KOPT-K1 (cell line): ENCODE data around the gene CADM4.
"Not testable (repeated sequence)": the region's sequence is repeated elsewhere in the genome, so short reads cannot be mapped to it uniquely, and the experiment has no call there.

Experiments used
- H3K27ac ChIP-seq: fragments of 200-600 bp; sonication (generic); 2 replicates; pipeline ENCODE4 v1.5.1; 2016; ENCODE audit warnings: antibody characterized with exemption, mild to moderate bottlenecking, low read depth, low read length; ENCODE audit not compliant: poor library complexity, severe bottlenecking
- H3K36me3 ChIP-seq: fragments of 200-600 bp; sonication (generic); 2 replicates; pipeline ENCODE4 v1.5.1; 2017; ENCODE audit warnings: antibody characterized with exemption, mild to moderate bottlenecking, low read length, moderate library complexity; ENCODE audit not compliant: insufficient read depth
- H3K9me3 ChIP-seq: fragments of 200-600 bp; sonication (generic); 2 replicates; pipeline ENCODE4 v1.5.1; 2017; ENCODE audit warnings: antibody characterized with exemption, low read length, mild to moderate bottlenecking; ENCODE audit not compliant: insufficient read depth, poor library complexity, severe bottlenecking

The CADM4 gene

DNA sequence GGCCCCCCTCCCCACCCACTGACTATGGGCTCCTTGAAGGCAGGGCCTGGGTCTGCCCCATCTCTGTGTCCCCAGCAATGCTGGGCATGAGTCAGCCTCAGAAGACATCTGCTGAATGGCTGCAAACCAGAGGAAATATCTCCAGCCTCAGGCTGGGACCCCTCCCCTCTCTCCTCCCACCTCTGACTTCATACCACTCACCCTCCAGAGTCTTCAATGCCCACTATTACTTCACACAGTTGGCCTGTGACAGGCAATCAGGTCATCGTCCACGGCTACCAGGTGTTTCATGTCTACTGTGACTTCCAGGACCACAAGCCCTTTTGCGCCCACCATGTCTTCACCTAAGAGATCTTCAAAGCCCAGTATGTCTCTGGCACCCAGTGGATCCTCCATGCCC lies 27.9 kb downstream of the CADM4 start, which contains the start of gene SRRM5:
Gene SRRM5 (plus strand): TSS at position 301 of the 400 bp plus-strand sequence. CDS start 34 bp downstream, at position 335.
- H3K36me3 ChIP-seq: peaks cover 64% of the 10 kb centered on the region
- H3K9me3 ChIP-seq: no peaks in the 10 kb centered on the region
- H3K27ac ChIP-seq: no peak within 1 kb of the TSS

DNA sequence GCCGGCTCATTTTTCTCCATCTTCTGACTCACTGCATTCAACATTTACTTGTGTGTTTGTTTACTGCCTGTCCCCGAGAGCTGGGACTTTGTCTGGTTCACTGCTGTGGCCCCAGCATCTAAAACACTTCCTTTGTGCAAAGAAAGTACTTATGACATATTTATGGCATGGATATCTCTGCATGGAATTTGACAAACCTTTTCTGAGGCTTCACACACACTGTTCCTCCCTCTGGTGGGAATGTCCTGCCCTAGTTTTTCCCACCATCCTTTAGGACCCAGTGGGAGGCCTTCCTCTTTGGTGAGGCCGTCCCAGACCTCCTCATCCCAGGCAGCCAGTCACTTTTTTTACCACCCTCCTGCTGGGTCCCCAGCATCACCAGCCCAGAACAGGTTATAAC lies 29.2 kb downstream of the CADM4 start:
- Histone ChIP-seq H3K27ac (no peak overlapping the region), H3K9me3 (no peaks in the 10 kb centered on the region), H3K36me3 (peaks cover 76% of the 10 kb centered on the region)

DNA sequence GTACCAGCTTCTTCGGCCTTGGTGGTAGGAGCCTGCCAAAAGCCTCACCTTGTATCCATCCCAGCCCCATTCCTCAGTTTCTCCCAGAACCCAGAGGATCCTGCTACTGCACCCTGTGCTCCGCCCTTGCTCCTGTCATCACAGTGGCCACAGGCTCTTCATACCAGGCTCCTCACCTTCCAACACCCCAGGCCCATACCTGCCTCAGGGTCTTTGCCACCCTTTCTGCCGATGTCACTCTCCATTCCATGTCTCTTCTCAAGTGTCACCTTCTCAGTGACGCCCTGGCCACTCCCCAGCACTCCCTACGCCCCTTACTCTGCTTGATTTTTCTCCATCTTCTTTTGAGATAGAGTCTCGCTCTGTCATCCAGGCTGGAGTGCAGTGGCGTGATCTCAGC lies 29.8 kb downstream of the CADM4 start:
- no peak overlapping the region for H3K27ac ChIP-seq
- no peaks in the 10 kb centered on the region for H3K9me3 ChIP-seq
- H3K36me3 ChIP-seq: peaks cover 76% of the 10 kb centered on the region

DNA sequence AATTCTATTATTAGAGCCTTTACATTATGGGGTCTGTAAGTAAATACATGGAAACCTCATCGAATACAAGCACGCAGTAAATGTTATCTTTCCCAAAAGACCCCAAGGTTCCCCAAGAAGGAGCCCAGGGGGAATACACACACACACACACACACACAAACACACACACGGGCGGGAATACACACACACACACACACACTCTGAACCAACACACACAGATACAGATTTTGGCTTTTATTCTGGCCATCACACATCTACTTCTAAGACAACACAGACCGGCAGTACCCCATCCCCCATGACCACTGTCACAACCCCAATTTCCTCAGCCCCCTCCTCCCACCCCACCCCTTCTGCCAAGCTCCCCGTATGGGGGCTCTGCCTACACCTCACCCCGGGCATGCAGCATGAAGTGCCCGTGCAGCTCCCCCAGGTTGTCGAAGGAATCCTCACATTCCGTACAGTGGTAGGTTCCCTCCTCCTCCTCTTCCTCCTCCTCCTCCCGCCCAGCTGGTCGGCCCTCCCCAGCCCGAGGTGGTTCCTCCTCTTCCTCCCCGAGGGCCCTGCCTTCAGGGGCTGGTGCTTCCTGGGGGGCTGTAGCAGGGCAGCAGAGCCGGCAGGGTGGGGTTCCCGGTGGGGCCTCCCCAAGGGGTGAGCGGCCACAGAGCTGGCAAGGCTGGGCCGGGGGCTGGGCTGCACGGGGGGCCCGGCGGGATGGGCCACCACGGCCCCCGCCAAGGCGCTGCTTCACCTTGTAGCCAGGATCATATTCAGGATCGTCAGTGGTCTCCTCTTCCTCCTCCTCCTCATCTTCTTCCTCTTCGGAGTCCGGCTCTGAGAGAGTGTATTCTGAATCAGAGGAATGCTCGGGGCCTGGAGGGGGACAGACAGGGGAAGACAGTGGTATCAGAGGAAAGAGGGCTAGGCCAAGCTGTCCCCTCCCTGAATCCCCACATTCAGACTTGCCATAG lies 32.1 kb downstream of the CADM4 start:
- peaks cover 61% of the 10 kb centered on the region for H3K36me3 ChIP-seq
- no peak overlapping the region for H3K27ac ChIP-seq
- H3K9me3 ChIP-seq: no peaks in the 10 kb centered on the region

DNA sequence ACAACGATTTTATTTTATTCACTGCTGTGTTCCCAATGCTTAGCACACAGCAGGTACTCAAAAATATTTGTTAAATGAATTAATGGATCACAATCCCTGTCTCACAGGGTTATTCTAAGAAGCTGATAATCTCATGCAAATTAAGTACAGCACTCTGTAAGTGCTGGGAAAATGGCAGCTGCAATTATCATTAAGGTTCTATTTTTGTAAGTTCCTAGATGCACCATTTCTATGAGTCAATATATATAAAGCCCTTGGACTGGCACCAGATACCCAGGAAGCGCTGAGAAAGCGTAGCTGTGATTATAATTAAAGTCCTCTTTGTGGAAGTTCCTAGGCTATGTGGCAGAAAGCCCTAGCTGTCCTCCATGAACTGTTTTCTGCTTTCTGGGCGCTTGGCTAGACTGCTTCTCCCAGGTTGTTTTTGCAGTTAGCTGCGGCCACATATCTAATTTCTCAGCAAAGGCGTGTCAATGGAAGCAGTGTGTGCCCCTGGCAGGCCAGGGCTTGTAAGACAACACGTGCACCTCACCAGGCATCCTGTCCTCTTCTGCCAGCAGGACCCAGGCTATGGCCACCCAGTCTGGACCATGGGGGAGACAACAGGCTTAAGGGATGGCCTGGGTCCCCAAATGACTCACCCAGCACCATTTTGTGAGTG lies 33.0 kb downstream of the CADM4 start:
- peaks cover 61% of the 10 kb centered on the region for H3K36me3 ChIP-seq
- H3K9me3 ChIP-seq: no peaks in the 10 kb centered on the region
- no peak overlapping the region for H3K27ac ChIP-seq

DNA sequence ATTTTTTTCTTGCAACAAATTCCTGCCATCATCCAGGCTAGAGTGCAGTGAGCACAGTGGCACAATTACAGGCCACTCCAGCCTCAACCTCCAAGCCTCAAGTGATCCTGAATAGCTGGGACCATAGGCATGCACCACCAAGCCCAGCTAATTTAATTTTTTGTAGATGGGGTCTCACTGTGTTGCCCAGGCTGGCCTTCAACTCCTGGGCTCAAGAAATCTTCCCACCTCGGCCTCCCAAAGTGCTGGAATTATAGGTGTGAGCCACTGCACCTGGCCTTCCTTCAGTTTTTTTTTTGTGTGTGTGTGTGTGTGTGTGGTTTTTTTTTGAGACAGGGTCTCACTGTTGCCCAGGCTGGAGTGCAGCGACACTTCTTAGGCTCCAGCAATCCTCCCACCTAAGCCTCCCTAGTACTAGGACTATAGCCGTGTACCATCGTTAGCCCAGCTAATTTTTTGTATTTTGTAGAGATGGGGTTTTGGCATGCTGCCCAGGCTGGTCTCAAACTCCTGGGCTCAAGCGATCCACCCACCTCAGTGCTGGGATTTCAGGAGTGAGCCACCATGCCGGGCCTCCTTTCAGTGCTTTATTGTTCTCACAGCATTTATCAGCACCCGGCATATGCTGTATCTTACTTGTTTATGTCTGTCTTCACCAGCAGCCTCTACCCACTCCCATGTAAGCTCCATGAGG lies 33.6 kb downstream of the CADM4 start:
- Histone ChIP-seq H3K9me3 (no peaks in the 10 kb centered on the region), H3K27ac (no peak overlapping the region), H3K36me3 (peaks cover 61% of the 10 kb centered on the region)

DNA sequence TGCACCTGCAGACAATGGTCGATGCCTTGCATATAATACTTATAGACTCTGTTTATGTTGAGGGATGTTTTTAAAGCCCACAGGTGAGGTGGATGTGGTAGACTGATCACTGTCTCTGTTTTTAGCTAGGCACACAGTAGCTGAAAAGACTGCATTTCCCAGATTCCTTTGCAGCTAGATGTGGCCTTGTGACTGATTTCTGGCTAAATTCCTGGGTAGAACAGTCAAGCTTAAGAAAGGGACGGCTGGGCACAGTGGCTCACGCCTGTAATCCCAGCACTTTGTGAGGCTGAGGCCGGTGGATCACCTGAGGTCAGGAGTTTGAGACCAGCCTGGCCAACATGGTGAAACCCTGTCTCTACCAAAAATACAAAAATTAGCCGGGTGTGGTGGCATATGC lies 39.3 kb downstream of the CADM4 start:
- H3K27ac ChIP-seq, H3K9me3 ChIP-seq: not testable (repeated sequence)
- H3K36me3 ChIP-seq: peaks cover 53% of the 10 kb centered on the region

DNA sequence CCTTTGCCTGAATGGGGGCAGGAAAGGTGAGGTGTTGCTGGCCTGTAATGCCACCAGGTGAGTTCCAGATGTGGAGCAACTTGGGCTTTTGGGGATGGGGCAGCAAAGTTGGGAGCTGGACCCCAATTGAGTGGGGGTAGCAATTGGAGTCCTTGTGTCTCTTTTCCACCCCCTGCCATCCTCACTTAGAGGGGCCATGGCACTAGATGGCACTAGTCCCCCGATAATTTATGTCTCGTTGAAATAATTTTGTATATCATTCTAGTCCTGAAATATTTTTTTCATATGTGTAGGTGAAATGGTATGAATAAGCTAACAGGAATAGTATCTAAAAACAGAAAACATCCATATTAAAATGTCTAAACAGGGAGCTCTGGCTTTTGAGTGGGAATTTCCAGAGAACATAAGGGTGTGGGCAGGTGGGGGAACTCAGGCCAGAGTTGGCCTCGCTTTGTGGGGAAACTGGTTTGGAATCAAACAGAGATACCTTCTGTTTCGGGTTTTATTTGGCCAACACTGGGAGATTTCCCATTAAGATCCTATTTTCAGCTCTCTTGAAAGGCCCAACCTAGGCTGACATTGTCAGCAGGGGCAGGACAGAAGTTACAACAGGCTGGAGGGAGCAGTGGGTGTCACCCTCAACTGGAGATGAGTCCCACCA lies 39.9 kb downstream of the CADM4 start:
- H3K27ac ChIP-seq: no peak overlapping the region
- no peaks in the 10 kb centered on the region for H3K9me3 ChIP-seq
- peaks cover 53% of the 10 kb centered on the region for H3K36me3 ChIP-seq

DNA sequence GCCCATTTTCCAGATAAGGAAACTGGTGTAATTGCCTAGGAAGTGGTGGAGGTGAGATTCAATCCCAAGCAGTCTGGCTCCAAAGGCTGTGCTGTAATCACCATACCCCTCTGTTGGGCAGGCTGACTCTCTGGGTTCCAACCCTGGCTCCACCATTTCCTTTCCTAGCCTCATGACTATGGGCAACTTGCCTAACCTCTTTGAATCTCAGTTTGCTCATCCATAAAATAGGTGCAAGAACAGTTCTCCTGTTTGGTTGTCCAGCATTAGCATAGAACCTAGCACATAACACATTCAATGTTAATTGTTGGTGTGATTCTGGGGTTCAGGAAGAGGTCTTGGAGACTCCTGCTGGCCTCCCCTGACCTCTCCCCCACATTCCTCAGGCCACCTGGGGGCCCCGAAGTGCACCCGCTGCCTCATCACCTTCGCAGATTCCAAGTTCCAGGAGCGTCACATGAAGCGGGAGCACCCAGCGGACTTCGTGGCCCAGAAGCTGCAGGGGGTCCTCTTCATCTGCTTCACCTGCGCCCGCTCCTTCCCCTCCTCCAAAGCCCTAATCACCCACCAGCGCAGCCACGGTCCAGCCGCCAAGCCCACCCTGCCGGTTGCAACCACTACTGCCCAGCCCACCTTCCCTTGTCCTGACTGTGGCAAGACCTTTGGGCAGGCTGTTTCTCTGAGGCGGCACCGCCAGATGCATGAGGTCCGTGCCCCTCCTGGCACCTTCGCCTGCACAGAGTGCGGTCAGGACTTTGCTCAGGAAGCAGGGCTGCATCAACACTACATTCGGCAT lies 41.0 kb downstream of the CADM4 start:
- H3K36me3 ChIP-seq: peaks cover 59% of the 10 kb centered on the region
- H3K9me3 ChIP-seq: no peaks in the 10 kb centered on the region
- H3K27ac ChIP-seq: no peak overlapping the region

DNA sequence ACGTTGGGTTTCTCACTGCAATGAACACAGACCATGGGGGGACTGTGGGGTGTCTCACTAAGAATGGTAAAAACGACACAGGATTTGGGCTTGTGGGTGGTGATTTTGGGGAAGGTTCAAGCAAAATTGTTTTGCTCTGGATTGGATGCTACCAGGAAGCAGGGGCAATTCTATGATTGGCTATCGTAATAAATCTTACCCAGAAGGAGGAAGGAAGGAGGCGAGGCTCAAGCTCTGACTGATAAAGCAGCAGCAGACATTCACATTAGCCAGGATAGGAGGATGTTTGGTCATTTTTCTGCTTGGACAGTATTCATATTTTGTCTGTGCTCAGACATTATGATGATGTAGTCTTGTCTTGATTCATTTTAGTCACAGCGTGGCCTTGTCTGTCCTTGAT lies 41.8 kb downstream of the CADM4 start:
- Histone ChIP-seq H3K36me3 (peaks cover 64% of the 10 kb centered on the region), H3K9me3 (no peaks in the 10 kb centered on the region), H3K27ac (peak overlapping the region; percentile 86)

DNA sequence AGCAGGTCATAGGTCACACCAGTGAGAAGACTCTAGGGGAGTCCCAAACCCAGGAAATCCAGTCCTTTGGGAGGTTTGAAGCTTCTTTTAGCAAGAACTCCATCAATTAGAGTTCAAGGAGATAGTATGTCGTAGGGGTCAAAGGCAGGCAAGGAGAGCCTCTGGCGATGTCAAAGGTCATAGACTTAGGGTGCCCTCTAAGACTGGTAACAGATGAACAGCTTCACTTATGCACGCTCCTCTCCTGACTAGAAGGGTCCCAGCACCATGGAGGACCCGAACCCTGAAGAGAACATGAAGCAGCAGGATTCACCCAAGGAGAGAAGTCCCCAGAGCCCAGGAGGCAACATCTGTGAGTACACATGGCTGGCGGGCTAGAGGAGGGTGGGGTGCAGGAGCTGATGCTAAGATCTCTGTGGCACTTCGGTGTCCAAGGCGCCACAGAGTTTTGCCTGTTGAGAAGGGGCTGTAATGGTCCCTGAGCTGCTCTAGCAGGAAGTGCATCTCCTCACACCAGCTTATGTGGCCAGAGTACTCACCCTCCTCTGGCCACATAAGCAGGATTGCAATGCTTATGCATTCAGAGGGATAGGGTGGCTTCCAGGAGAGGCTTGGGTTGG lies 42.7 kb downstream of the CADM4 start:
- Histone ChIP-seq H3K27ac (peak overlapping the region; percentile 86), H3K36me3 (peaks cover 64% of the 10 kb centered on the region), H3K9me3 (no peaks in the 10 kb centered on the region)

DNA sequence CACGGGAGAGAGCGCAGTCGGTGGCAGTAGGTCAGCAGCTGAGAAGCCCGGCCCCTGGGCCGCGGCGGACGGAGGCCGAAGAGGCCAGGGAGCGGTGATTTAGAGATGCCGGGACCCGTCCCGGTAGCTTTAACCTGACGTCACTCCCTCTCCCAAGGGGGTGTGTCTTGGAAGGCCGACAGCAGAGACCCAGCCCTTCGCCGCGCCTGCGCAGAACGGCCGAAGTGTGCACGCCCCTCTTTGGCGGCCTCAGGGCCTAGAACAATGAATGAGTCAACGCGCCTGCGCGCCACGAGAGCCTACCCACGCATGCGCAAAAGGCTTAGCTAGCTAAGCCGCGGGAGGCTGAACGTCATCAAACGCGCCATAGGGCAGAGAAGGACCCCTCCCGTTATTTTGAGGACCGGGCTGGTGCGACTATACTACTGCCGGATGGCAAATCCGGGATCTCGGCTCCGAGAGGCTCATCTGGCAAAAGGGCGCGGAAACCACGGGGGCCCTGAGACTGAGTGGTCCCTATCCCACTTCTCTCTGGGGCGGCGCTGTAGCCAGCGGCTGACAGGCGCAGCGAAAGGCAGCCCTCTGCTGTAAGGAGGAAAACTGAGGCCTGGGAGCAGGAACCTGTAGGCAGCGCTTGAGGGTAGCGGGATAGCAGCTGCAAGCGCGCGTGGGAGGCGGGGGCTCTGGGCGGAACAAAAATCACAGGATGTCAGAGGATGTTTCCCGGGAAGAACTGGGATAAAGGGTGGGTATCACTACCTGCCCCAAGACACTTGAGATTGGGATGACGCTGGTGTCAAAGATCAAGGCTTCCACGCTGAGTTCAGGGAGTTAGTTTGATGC lies 43.4 kb downstream of the CADM4 start, which contains the start of the genes IRGQ and ZNF576:
Gene IRGQ (minus strand): TSS at position 136 of the 843 bp plus-strand sequence. CDS start 796 bp downstream, outside the sequence.
Gene ZNF576 (plus strand): TSS at position 597 of the 843 bp plus-strand sequence. CDS start 514 bp downstream, outside the sequence.
- peaks cover 62% of the 10 kb centered on the region for H3K36me3 ChIP-seq
- H3K27ac ChIP-seq: peak within 1 kb of the TSS; percentile 86
- no peaks in the 10 kb centered on the region for H3K9me3 ChIP-seq

DNA sequence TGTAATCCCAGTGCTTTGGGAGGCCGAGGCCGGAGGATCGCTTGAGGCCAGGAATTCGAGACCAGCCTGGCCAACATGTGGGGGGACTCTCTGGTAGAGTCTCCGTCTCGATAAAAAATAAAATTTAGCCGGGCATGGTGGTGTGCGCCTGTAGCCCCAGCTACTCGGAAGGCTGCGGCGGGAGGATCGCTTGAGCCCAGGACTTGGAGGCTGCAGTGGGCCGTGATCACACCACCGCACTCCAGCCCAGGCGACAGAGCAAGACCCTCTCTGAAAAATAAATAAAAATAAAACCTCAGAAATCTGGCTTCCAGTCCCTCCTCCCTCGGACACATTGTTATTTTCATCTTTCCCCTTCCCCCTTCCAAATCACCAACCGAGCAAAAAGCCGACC lies 44.0 kb downstream of the CADM4 start:
- Histone ChIP-seq H3K9me3 (no peaks in the 10 kb centered on the region), H3K27ac (peak overlapping the region; percentile 86), H3K36me3 (peaks cover 62% of the 10 kb centered on the region)
